Lower leg skin (tissue), 4 donors: ENCODE results near the gene ACAA1. TPM values are rescaled to one million over a fixed set of nuclear protein-coding genes. Genes with fewer than 3 reads are reported as not detected.
A peak's percentile ranks its signal among the peaks of the same experiment; 100 is the strongest.

Source experiments
- DNase-seq, 2 donors: peaks; one replicate each; pipeline ENCODE4 v3.0.0-alpha.2; 2019; ENCODE audit warnings: low spot score in 2 of 2
- H3K4me3 ChIP-seq: fragments of 200-600 bp; sonication (generic); 2 replicates; pipeline ENCODE4 v1.5.1; 2017; ENCODE audit warnings: mild to moderate bottlenecking, low read depth; ENCODE audit not compliant: poor library complexity, severe bottlenecking
- POLR2A ChIP-seq, 2 donors: fragments of 450-650 bp; IDR thresholded peaks; one replicate each; pipeline ENCODE4 v1.6.1; 2016 to 2017; ENCODE audit warnings: antibody characterized with exemption in 2 of 2, mild to moderate bottlenecking in 1 of 2, moderate library complexity in 1 of 2
- WGBS, 2 donors: methylation state at CpG; one replicate each; pipeline ENCODE4 v1.1.5; 2018; 5-methylcytosine and 5-hydroxymethylcytosine counted together
- intact Hi-C: fragments of 100-400 bp; cut with DNase I; formaldehyde crosslinking; loops from one replicate; pipeline ENCODE4 v1.15.0; 2023; ENCODE audit warnings: low total_unique reads
- total RNA-seq, 4 donors: library from RNA; depleted of rRNA; stranded (reverse); fragments of >200 nt; gene quantifications; one replicate each; pipeline ENCODE4 v1.1.0, GENCODE V29; 2016
- TF ChIP-seq, protein P1 (sequence below), 3 donors: fragments of 450-650 bp; IDR thresholded peaks; one replicate each; pipeline ENCODE4 v1.5.1; 2016; ENCODE audit warnings: antibody characterized with exemption in 3 of 3, mild to moderate bottlenecking in 3 of 3, moderate library complexity in 2 of 3

The ACAA1 gene
- total RNA-seq, 4 donors from 2014 or later, result 28.1 to 50.1 (median 40.2) TPM

GRCh38 chr3:38117163-38117716, 19.7 kb downstream of the ACAA1 start:
- H3K4me3 ChIP-seq, result no peak overlapping the region
- TF ChIP-seq, protein P1, sequence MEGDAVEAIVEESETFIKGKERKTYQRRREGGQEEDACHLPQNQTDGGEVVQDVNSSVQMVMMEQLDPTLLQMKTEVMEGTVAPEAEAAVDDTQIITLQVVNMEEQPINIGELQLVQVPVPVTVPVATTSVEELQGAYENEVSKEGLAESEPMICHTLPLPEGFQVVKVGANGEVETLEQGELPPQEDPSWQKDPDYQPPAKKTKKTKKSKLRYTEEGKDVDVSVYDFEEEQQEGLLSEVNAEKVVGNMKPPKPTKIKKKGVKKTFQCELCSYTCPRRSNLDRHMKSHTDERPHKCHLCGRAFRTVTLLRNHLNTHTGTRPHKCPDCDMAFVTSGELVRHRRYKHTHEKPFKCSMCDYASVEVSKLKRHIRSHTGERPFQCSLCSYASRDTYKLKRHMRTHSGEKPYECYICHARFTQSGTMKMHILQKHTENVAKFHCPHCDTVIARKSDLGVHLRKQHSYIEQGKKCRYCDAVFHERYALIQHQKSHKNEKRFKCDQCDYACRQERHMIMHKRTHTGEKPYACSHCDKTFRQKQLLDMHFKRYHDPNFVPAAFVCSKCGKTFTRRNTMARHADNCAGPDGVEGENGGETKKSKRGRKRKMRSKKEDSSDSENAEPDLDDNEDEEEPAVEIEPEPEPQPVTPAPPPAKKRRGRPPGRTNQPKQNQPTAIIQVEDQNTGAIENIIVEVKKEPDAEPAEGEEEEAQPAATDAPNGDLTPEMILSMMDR (IDR thresholded peaks at IDR 0.05), result no peak
- no peak for TF ChIP-seq POLR2A (IDR thresholded peaks at IDR 0.05)
- intact Hi-C loops, result loop anchor here (10.0 kb wide), 1 partner anchor 112 kb away; no protein-coding TSS in a partner anchor
- WGBS, 2 donors, result 67 to 76% methylated on average over 8 to 10 of the region's 10 CpGs
- peak in 1 of 2 donors; percentile 81 for DNase-seq

DNA sequence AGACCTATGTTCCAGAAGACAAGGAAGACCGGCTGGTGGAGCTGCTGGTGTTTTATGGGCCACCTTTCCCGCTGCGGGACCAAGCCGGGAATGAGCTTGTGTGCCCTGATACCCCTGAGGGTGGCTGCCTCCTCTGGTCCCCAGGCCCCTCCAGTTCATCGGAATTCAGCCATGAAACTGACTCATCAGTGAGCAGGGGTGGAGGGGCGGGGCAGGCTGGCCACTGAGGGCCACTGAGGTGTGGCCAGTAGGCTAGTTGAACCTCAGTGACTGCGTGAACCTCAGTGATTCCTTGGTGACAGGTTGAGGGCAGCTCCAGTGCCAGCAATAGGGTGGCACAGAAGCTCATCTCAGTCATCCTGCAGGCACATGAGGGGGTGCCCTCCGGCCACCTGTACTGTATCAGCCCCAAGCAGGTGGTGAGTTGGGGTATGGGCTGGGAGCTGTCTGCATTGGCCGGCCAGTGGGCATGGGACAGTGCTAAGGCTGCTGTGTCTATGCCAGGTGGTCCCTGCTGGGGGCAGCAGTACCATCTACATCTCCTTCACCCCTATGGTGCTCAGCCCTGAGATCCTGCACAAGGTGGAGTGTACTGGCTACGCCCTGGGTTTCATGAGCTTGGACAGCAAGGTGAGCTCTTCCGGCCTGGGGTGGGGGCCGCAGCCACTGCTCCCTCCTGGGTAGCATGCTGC, 20.3 kb downstream of the ACAA1 start:
- 82 to 84% methylated on average over 6 to 10 of the region's 12 CpGs for WGBS, 2 donors
- intact Hi-C loops, result loop anchor here (10.0 kb wide), 1 partner anchor 112 kb away; no protein-coding TSS in a partner anchor
- no peak overlapping the region for H3K4me3 ChIP-seq
- TF ChIP-seq POLR2A (IDR thresholded peaks at IDR 0.05), result no peak
- TF ChIP-seq, protein P1 (IDR thresholded peaks at IDR 0.05), result no peak
- peak in 1 of 2 donors; percentile 75 for DNase-seq

GRCh38 chr3:38115645-38116427, 21.1 kb downstream of the ACAA1 start:
- 66 to 73% methylated on average over 9 of the region's 9 CpGs for WGBS, 2 donors
- no peak overlapping the region for H3K4me3 ChIP-seq
- intact Hi-C loops, result loop anchor here (10.0 kb wide), 1 partner anchor 111 kb away; no protein-coding TSS in a partner anchor
- TF ChIP-seq, protein P1 (IDR thresholded peaks at IDR 0.05), result no peak
- no peak for TF ChIP-seq POLR2A (IDR thresholded peaks at IDR 0.05)
- peak in 1 of 2 donors; percentile 28 for DNase-seq

DNA sequence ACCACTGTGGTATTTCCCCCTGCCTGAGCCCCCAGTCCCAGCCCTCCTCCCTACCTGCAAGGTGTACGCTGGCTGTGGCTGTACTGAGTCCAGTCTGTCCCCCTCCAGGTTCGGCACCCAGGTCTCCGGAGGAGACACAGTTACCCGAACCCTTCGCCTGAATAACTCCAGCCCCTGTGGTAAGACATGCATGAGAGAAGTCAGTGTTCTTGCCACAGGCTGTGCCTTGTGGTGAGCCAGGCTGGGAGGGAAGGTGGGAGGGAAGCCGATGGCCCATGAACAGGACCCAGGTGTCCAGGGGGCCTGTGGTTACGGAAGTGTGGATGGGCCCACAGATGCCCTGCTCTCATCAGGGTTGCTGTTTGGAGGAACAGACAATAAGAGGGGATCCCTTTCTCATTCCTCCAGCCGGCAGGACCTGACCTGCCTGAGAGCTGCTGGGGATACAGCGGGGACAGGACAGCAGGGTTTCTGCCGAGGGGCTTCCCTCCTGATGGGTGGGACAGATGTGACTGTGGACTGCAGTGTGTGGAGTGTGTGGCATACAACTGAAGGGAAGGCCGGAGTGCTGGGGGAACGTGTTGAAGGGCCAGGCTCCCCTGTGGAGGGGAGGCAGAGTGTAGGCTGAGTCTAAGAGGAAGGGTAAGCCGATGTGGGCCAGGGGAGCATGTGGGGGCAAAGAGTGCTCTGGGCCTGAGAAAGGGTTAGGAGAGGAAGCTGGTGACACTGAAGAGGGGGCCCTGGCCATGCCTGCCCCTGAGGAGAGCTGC, 21.9 kb downstream of the ACAA1 start:
- WGBS, 2 donors, result 76 to 78% methylated on average over 12 to 13 of the region's 13 CpGs
- H3K4me3 ChIP-seq, result no peak overlapping the region
- intact Hi-C loops, result loop anchor here (10.0 kb wide), 1 partner anchor 110 kb away; no protein-coding TSS in a partner anchor
- TF ChIP-seq, protein P1 (IDR thresholded peaks at IDR 0.05), result no peak
- no peak for TF ChIP-seq POLR2A (IDR thresholded peaks at IDR 0.05)
- DNase-seq, result peak in 1 of 2 donors; percentile 65
